ENCODE data around the gene SMARCB1.

Gene SMARCB1

GRCh38 chr22:23804781-23805291, 18.1 kb downstream of the SMARCB1 start:
- DNase-seq: no peak

- no peak for DNase-seq
Measured at GRCh38 chr22:23806837-23807236, 20.1 kb downstream of the SMARCB1 start.

- no peak for DNase-seq
Measured at GRCh38 chr22:23812378-23812777, 25.6 kb downstream of the SMARCB1 start.

- DNase-seq: no peak
Measured at GRCh38 chr22:23815541-23816155, 28.9 kb downstream of the SMARCB1 start.

- no peak for DNase-seq
Measured at GRCh38 chr22:23816156-23816976, 29.6 kb downstream of the SMARCB1 start.

GRCh38 chr22:23817146-23817545, 30.4 kb downstream of the SMARCB1 start:
- DNase-seq: no peak

GRCh38 chr22:23818541-23818940, 31.8 kb downstream of the SMARCB1 start:
- no peak for DNase-seq

GRCh38 chr22:23820748-23821211, 34.0 kb downstream of the SMARCB1 start:
- DNase-seq: no peak

GRCh38 chr22:23822101-23822671, 35.4 kb downstream of the SMARCB1 start:
- DNase-seq: no peak

- DNase-seq: no peak
Measured at GRCh38 chr22:23823331-23823791, 36.6 kb downstream of the SMARCB1 start.

- DNase-seq: no peak
Measured at GRCh38 chr22:23824476-23825245, 37.9 kb downstream of the SMARCB1 start.

GRCh38 chr22:23825246-23825905, 38.6 kb downstream of the SMARCB1 start:
- DNase-seq: no peak

GRCh38 chr22:23826510-23827350, 40.0 kb downstream of the SMARCB1 start:
- no peak for DNase-seq

GRCh38 chr22:23827351-23827995, 40.7 kb downstream of the SMARCB1 start:
- DNase-seq: no peak

- DNase-seq: no peak
Measured at GRCh38 chr22:23828800-23829680, 42.3 kb downstream of the SMARCB1 start.

GRCh38 chr22:23829845-23830372, 43.1 kb downstream of the SMARCB1 start:
- DNase-seq: no peak

GRCh38 chr22:23831261-23831660, 44.5 kb downstream of the SMARCB1 start:
- no peak for DNase-seq

- DNase-seq: no peak
Measured at GRCh38 chr22:23831781-23832180, 45.0 kb downstream of the SMARCB1 start.

GRCh38 chr22:23832226-23833016, 45.7 kb downstream of the SMARCB1 start:
- no peak for DNase-seq

Measured in NCI-H510A (cell line).